Transverse colon (tissue), 3 donors: Measurements from ENCODE around the gene NMT2.

Experiments used
- EP300 ChIP-seq: sonication (generic); formaldehyde crosslinking; IDR thresholded peaks from one replicate; pipeline ENCODE4 v1.6.1; 2017; ENCODE audit warnings: antibody characterized with exemption, low read depth
- POLR2AphosphoS5 ChIP-seq, 3 donors: sonication (generic); formaldehyde crosslinking; IDR thresholded peaks; one replicate each; pipeline ENCODE4 v1.6.1; 2016; ENCODE audit warnings: antibody characterized with exemption in 3 of 3

GRCh38 chr10:15075421-15075820 lies 93.1 kb downstream of the NMT2 start:
- TF ChIP-seq EP300, result no peak
- TF ChIP-seq POLR2AphosphoS5 (IDR thresholded peaks at IDR 0.05), result no peak
